A673 (cell line): ENCODE data around the gene POLD2. TPM values are rescaled to one million over a fixed set of nuclear protein-coding genes. Genes with fewer than 3 reads are reported as not detected.

Experiments used
- BruUV-seq: library from RNA; stranded (reverse); fragments of 400-500 nt; replicated peaks from 2 replicates; lab custom pipeline; 2021; lab: Mats Ljungman, UMichigan
- CTCF ChIA-PET: fragments of 300-600 bp; sonication (Branson Sonifier 250); formaldehyde crosslinking; loops from one replicate; lab custom pipeline; 2022; ENCODE audit warnings: antibody characterized with exemption; lab: Charles Lee
- POLR2A ChIA-PET: fragments of 300-600 bp; sonication (Branson Sonifier 250); formaldehyde crosslinking; loops from one replicate; lab custom pipeline; 2022; ENCODE audit warnings: antibody characterized with exemption; ENCODE audit not compliant: low non-redundant PET; lab: Charles Lee
- DNase-seq: peaks from one replicate; pipeline ENCODE4 v3.0.0-alpha.2; 2015; ENCODE audit warnings: low spot score
- H3K27ac ChIP-seq: fragments of 200-600 bp; sonication (generic); 2 replicates; pipeline ENCODE4 v1.5.1; 2016; ENCODE audit warnings: mixed run types, low read depth, mild to moderate bottlenecking, mixed read lengths, antibody characterized with exemption, low read length; ENCODE audit not compliant: poor library complexity, severe bottlenecking
- H3K27me3 ChIP-seq: fragments of 200-600 bp; sonication (generic); replicated peaks from 2 replicates; pipeline ENCODE4 v1.6.1; 2017; ENCODE audit warnings: mixed run types, low read depth, mild to moderate bottlenecking, mixed read lengths, antibody characterized with exemption, low read length; ENCODE audit not compliant: insufficient read depth, poor library complexity
- H3K36me3 ChIP-seq: fragments of 200-600 bp; sonication (generic); 2 replicates; pipeline ENCODE4 v1.6.1; 2016; ENCODE audit warnings: mixed run types, mild to moderate bottlenecking, mixed read lengths, antibody characterized with exemption, low read length; ENCODE audit not compliant: insufficient read depth, poor library complexity, severe bottlenecking
- H3K4me1 ChIP-seq: fragments of 200-600 bp; sonication (generic); 2 replicates; pipeline ENCODE4 v1.6.1; 2017; ENCODE audit warnings: mixed run types, mild to moderate bottlenecking, mixed read lengths, antibody characterized with exemption, low read length; ENCODE audit not compliant: insufficient read depth, poor library complexity, severe bottlenecking
- H3K4me3 ChIP-seq: fragments of 200-600 bp; sonication (generic); 2 replicates; pipeline ENCODE4 v1.5.1; 2016; ENCODE audit warnings: low read depth, mixed run types, mild to moderate bottlenecking, mixed read lengths, low read length; ENCODE audit not compliant: poor library complexity, severe bottlenecking
- H3K9me3 ChIP-seq: fragments of 200-600 bp; sonication (generic); 2 replicates; pipeline ENCODE4 v1.6.1; 2016; ENCODE audit warnings: mixed run types, low read depth, mild to moderate bottlenecking, mixed read lengths, antibody characterized with exemption, low read length; ENCODE audit not compliant: poor library complexity, severe bottlenecking
- EZH2 ChIP-seq: fragments of 200-600 bp; sonication (generic); IDR thresholded peaks from 2 replicates; pipeline ENCODE4 v1.6.1; 2017; ENCODE audit warnings: borderline replicate concordance, low read depth, mild to moderate bottlenecking, mixed read lengths, antibody characterized with exemption, low read length; ENCODE audit not compliant: poor library complexity, severe bottlenecking
- intact Hi-C: fragments of 100-400 bp; cut with micrococcal nuclease; formaldehyde crosslinking; loops from one replicate; pipeline ENCODE4 v1.10.0; 2022; ENCODE audit not compliant: unreplicated experiment
- total RNA-seq: library from RNA; stranded (reverse); gene quantifications from 2 replicates; pipeline ENCODE4 v1.2.3, GENCODE V29; 2021
- TF ChIP-seq, protein P1 (sequence below): fragments of 300-800, 200-600 bp; sonication (generic); conservative IDR thresholded peaks from 2 replicates; pipeline ENCODE4 v1.5.1; 2017; ENCODE audit warnings: low read depth, mild to moderate bottlenecking, antibody characterized with exemption, low read length, moderate library complexity, mixed read lengths

The POLD2 gene
- total RNA-seq, 1 experiment from 2014 or later, result 252 TPM

DNA sequence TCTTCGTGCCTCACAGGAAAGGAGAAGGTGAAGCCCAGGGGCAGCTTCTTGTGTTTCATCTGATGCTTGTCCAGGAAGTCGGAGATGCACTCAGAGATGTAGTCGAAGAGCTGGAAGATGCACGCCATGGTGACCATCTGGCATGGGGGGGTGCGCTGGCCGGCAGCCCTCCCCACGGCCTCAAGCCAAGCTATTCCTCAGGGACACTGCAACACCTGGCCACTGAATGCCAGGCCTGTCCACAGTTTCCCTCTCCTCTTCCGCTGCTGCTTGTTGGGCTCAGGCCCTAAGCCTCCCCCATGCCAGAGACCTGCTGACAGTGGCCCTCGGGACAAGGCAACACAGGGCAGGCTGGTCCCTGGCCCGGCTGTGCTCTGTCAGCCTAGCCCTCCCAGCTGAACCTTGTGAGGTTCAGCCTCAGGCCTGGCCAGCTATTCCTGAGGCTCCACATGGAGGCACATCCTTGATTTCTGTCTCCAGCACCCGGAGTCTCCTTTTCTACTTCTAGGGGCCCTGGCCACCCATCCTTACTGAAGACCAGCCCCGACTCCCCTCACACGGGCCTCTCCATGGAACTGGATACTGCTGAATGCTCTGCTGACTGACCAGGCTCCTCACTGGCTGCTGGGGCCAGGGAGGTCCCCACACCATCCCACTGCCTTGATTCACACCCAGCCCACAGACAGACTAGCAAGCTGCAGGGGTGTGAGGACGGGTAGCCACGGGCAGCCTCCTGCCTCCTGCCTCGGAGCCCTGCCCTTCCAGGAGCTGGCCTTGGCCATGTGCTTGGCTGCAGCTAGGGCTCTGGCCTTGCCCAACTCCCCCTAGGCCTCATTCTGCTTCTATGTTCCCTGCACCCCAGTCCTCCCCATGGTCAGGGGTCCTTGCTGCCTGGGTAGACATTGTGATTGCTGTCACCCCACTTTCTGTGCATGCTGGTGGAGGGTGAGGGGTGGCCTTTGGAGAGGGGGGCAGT lies 27.9 kb upstream of the POLD2 start:
- no peak for TF ChIP-seq EZH2
- TF ChIP-seq, protein P1, sequence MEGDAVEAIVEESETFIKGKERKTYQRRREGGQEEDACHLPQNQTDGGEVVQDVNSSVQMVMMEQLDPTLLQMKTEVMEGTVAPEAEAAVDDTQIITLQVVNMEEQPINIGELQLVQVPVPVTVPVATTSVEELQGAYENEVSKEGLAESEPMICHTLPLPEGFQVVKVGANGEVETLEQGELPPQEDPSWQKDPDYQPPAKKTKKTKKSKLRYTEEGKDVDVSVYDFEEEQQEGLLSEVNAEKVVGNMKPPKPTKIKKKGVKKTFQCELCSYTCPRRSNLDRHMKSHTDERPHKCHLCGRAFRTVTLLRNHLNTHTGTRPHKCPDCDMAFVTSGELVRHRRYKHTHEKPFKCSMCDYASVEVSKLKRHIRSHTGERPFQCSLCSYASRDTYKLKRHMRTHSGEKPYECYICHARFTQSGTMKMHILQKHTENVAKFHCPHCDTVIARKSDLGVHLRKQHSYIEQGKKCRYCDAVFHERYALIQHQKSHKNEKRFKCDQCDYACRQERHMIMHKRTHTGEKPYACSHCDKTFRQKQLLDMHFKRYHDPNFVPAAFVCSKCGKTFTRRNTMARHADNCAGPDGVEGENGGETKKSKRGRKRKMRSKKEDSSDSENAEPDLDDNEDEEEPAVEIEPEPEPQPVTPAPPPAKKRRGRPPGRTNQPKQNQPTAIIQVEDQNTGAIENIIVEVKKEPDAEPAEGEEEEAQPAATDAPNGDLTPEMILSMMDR, result no peak
- Histone ChIP-seq H3K27ac (no peak overlapping the region), H3K36me3 (no peaks in the 10 kb centered on the region), H3K4me1 (no peaks in the 10 kb centered on the region), H3K9me3 (no peaks in the 10 kb centered on the region), H3K27me3 (no peaks in the 10 kb centered on the region), H3K4me3 (no peak overlapping the region)
- intact Hi-C loops, result no loop called here
- no peak for DNase-seq
- BruUV-seq, result no TSS peak
- CTCF ChIA-PET, result no interaction called here
- POLR2A ChIA-PET, result no interaction called here

DNA sequence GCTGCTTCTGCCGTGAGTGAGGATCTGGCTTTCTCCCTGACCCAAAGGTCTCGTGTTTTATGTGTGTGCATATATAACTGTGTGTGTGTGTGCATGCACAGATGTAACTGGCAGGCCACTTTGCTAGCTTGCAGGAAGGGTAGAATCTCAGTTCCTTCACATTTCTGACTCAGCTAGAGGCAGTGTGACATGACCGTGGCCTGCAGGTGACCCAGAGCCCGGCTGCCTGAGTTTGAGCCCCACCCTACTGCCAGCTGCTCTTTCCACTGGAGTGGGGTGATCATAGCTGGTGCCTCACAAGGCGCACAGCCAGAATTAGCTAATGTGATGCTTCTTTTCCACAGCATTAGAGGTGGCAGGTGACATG lies 27.1 kb upstream of the POLD2 start:
- no peaks in the 10 kb centered on the region for H3K36me3 ChIP-seq
- H3K27ac ChIP-seq, result no peak overlapping the region
- TF ChIP-seq, protein P1, result no peak
- no peak for TF ChIP-seq EZH2
- DNase-seq, result no peak
- no TSS peak for BruUV-seq
- POLR2A ChIA-PET, result no interaction called here
- H3K4me1 ChIP-seq, result no peaks in the 10 kb centered on the region
- no peaks in the 10 kb centered on the region for H3K9me3 ChIP-seq
- CTCF ChIA-PET, result no interaction called here
- H3K4me3 ChIP-seq, result no peak overlapping the region
- intact Hi-C loops, result no loop called here
- no peaks in the 10 kb centered on the region for H3K27me3 ChIP-seq

DNA sequence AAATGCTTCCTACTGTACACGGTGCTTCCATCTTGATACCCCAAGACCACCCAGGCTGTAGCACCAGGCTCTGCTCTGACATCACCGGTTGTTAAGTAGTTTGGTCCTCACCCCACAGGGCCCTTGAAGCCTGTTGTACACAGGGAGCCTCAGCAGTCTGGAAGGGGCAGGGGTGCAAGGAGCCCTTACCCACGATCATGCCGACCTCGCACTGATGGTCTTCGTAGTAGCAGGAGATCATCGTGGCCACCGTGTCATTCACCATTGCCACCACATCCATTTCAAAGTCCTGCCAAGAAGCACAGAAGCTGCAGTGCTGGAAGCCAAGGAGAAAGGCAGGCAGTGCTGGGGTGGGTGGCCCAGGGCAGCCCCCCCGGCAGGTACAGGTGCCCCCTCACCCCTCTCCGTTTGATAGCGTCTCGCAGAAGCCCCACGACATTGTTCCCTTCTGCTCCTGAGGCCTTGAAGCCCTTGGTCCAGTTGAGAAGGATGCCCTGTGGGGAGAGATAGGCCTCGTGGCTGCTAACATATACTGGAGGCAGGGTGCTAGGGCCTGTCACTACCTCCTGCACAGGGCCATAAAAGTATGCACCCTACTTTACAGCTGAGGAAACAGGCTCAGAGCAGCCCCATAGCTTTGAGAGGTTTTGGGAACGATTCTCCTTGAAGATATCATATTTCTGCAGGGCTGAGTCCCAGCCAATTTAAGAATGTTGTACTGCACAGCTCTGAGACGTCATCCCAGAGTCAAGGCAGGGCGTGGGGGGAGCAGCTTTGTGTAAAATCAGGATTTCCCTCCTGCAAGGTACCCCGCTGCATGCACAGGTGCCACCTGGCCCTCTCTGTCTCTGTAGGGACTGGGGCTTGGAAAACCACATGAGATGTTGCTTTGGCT lies 26.5 kb upstream of the POLD2 start:
- no peaks in the 10 kb centered on the region for H3K4me1 ChIP-seq
- no peak for TF ChIP-seq EZH2
- TF ChIP-seq, protein P1, result no peak
- no peaks in the 10 kb centered on the region for H3K27me3 ChIP-seq
- H3K27ac ChIP-seq, result no peak overlapping the region
- H3K9me3 ChIP-seq, result no peaks in the 10 kb centered on the region
- CTCF ChIA-PET, result no interaction called here
- POLR2A ChIA-PET, result no interaction called here
- DNase-seq, result no peak
- no peaks in the 10 kb centered on the region for H3K36me3 ChIP-seq
- no peak overlapping the region for H3K4me3 ChIP-seq
- no TSS peak for BruUV-seq
- intact Hi-C loops, result no loop called here
